Measurements from ENCODE around the gene LMO7.

LMO7 gene

GRCh38 chr13:75843991-75844390 is 207.9 kb downstream of the LMO7 start:
- no peak for DNase-seq (ENCODE audit: low spot score)

- no peak for DNase-seq (ENCODE audit: low spot score)
Measured at GRCh38 chr13:75847588-75847987, 211.5 kb downstream of the LMO7 start.

- DNase-seq (ENCODE audit: low spot score) = no peak
Measured at GRCh38 chr13:75850916-75851315, 214.8 kb downstream of the LMO7 start.

GRCh38 chr13:75855216-75855615 is 219.1 kb downstream of the LMO7 start:
- DNase-seq (ENCODE audit: low spot score) = no peak

GRCh38 chr13:75855847-75856246 is 219.7 kb downstream of the LMO7 start:
- DNase-seq (ENCODE audit: low spot score) = no peak

GRCh38 chr13:75857291-75857690 is 221.2 kb downstream of the LMO7 start:
- DNase-seq (ENCODE audit: low spot score) = no peak

GRCh38 chr13:75860935-75861334 is 224.8 kb downstream of the LMO7 start:
- no peak for DNase-seq (ENCODE audit: low spot score)

GRCh38 chr13:75861786-75862185 is 225.7 kb downstream of the LMO7 start:
- DNase-seq (ENCODE audit: low spot score) = peak; percentile 25

- DNase-seq (ENCODE audit: low spot score) = peak; percentile 19
Measured at GRCh38 chr13:75864718-75865117, 228.6 kb downstream of the LMO7 start.

GRCh38 chr13:75867379-75868117 is 231.4 kb downstream of the LMO7 start:
- no peak for DNase-seq (ENCODE audit: low spot score)

GRCh38 chr13:75869981-75870380 is 233.9 kb downstream of the LMO7 start:
- DNase-seq (ENCODE audit: low spot score) = no peak

GRCh38 chr13:75870397-75870903 is 234.3 kb downstream of the LMO7 start:
- DNase-seq (ENCODE audit: low spot score) = peak; percentile 14

- DNase-seq (ENCODE audit: low spot score) = no peak
Measured at GRCh38 chr13:75871059-75871458, 234.9 kb downstream of the LMO7 start.

- no peak for DNase-seq (ENCODE audit: low spot score)
Measured at GRCh38 chr13:75872980-75873379, 236.8 kb downstream of the LMO7 start.

GRCh38 chr13:75873494-75873893 is 237.4 kb downstream of the LMO7 start:
- DNase-seq (ENCODE audit: low spot score) = no peak

- no peak for DNase-seq (ENCODE audit: low spot score)
Measured at GRCh38 chr13:75875450-75875849, 239.3 kb downstream of the LMO7 start.

- DNase-seq (ENCODE audit: low spot score) = peak; percentile 68
Measured at GRCh38 chr13:75876142-75877050, 240.3 kb downstream of the LMO7 start.

- DNase-seq (ENCODE audit: low spot score) = peak; percentile 31
Measured at GRCh38 chr13:75877071-75877470, 240.9 kb downstream of the LMO7 start.

GRCh38 chr13:75879656-75880055 is 243.5 kb downstream of the LMO7 start:
- DNase-seq (ENCODE audit: low spot score) = no peak

- DNase-seq (ENCODE audit: low spot score) = peak; percentile 61
Measured at GRCh38 chr13:75881109-75881775, 245.1 kb downstream of the LMO7 start.

GRCh38 chr13:75882261-75882660 is 246.1 kb downstream of the LMO7 start:
- DNase-seq (ENCODE audit: low spot score) = peak; percentile 27

GRCh38 chr13:75889427-75889826 is 253.3 kb downstream of the LMO7 start:
- no peak for DNase-seq (ENCODE audit: low spot score)
